IMR-90 (cell line): ENCODE measurements around the gene SVIP. TPM values are rescaled to one million over a fixed set of nuclear protein-coding genes. Genes with fewer than 3 reads are reported as not detected.

ENCODE experiments used
- ATAC-seq: fragments of 200-7000 bp; cut with Tn5 transposase; 2 replicates; pipeline ENCODE4 v1.9.1; 2020; ENCODE audit warnings: low read depth, mild to moderate bottlenecking, moderate library complexity
- BruUV-seq: library from RNA; stranded (reverse); fragments of 400-500 nt; replicated peaks from 2 replicates; lab custom pipeline; 2021; lab: Mats Ljungman, UMichigan
- CTCF ChIA-PET: fragments of 300-600 bp; formaldehyde crosslinking; extraction: SDS; loops from one replicate; lab custom pipeline; 2021; ENCODE audit warnings: antibody characterized with exemption; lab: Yijun Ruan, JAX
- POLR2A ChIA-PET: fragments of 300-600 bp; sonication (Branson Sonifier 250); formaldehyde crosslinking; loops from one replicate; lab custom pipeline; 2022; ENCODE audit warnings: antibody characterized with exemption; ENCODE audit not compliant: unreplicated experiment; lab: Charles Lee
- DNase-seq: peaks from one replicate; pipeline ENCODE4 v3.0.0; 2013
- H2AFZ ChIP-seq: replicated peaks from 2 replicates; pipeline ENCODE3; 2013; ENCODE audit warnings: low read length, mild to moderate bottlenecking; ENCODE audit not compliant: poor library complexity
- H2AK5ac ChIP-seq: 2 replicates; pipeline ENCODE4 v1.6.1; 2013; ENCODE audit warnings: low read depth, low read length, inconsistent platforms
- H2AK9ac ChIP-seq: replicated peaks from 2 replicates; pipeline ENCODE3; 2013; ENCODE audit warnings: mild to moderate bottlenecking, low read depth, low read length, moderate library complexity; ENCODE audit not compliant: poor library complexity
- H2BK120ac ChIP-seq: 2 replicates; pipeline ENCODE4 v1.6.1; 2013; ENCODE audit warnings: low read depth, low read length, inconsistent platforms
- H2BK15ac ChIP-seq: 3 replicates; pipeline ENCODE4 v1.6.1; 2013; ENCODE audit warnings: low read depth, low read length, inconsistent platforms
- H2BK20ac ChIP-seq: 2 replicates; pipeline ENCODE4 v1.6.1; 2013; ENCODE audit warnings: low read depth, mild to moderate bottlenecking, inconsistent platforms, low read length, moderate library complexity
- H2BK5ac ChIP-seq: 2 replicates; pipeline ENCODE4 v1.6.1; 2013; ENCODE audit warnings: mild to moderate bottlenecking, low read depth, low read length, inconsistent platforms; ENCODE audit not compliant: poor library complexity, severe bottlenecking
- H3K14ac ChIP-seq: replicated peaks from 2 replicates; pipeline ENCODE4 v1.6.1; 2013; ENCODE audit warnings: low read depth, low read length, inconsistent platforms
- H3K18ac ChIP-seq: 2 replicates; pipeline ENCODE4 v1.6.1; 2013; ENCODE audit warnings: low read depth, low read length, control low read depth
- H3K23ac ChIP-seq: 2 replicates; pipeline ENCODE4 v1.6.1; 2013; ENCODE audit warnings: low read depth, low read length, inconsistent platforms
- H3K27ac ChIP-seq: 2 replicates; pipeline ENCODE4 v1.5.1; 2013; ENCODE audit warnings: mild to moderate bottlenecking, control low read depth, low read length; ENCODE audit not compliant: insufficient read depth
- H3K27me3 ChIP-seq: 2 replicates; pipeline ENCODE4 v1.6.1; 2013; ENCODE audit warnings: low read length; ENCODE audit not compliant: control insufficient read depth, insufficient read depth
- H3K36me3 ChIP-seq: 2 replicates; pipeline ENCODE4 v1.6.1; 2013; ENCODE audit warnings: low read length, mixed read lengths; ENCODE audit not compliant: control insufficient read depth, insufficient read depth
- H3K4ac ChIP-seq: 2 replicates; pipeline ENCODE4 v1.6.1; 2013; ENCODE audit warnings: low read depth, low read length, inconsistent platforms
- H3K4me1 ChIP-seq: 2 replicates; pipeline ENCODE4 v1.6.1; 2013; ENCODE audit warnings: low read length, mixed read lengths; ENCODE audit not compliant: control insufficient read depth, insufficient read depth
- H3K4me2 ChIP-seq: 2 replicates; pipeline ENCODE4 v1.6.1; 2013; ENCODE audit warnings: low read depth, mild to moderate bottlenecking, control low read depth, low read length, moderate library complexity
- H3K4me3 ChIP-seq: 2 replicates; pipeline ENCODE4 v1.5.1; 2013; ENCODE audit warnings: low read depth, mild to moderate bottlenecking, control low read depth, low read length, moderate library complexity; ENCODE audit not compliant: insufficient read depth
- H3K56ac ChIP-seq: 2 replicates; pipeline ENCODE4 v1.6.1; 2013; ENCODE audit warnings: low read length, inconsistent platforms; ENCODE audit not compliant: insufficient read depth; ENCODE audit errors: extremely low read depth
- H3K79me1 ChIP-seq, 2 experiments: 2 replicates each; pipeline ENCODE4 v1.6.1; 2013; ENCODE audit warnings: low read length in 2 of 2, inconsistent platforms in 1 of 2, low read depth in 1 of 2
- H3K9ac ChIP-seq: 2 replicates; pipeline ENCODE4 v1.6.1; 2013; ENCODE audit warnings: low read depth, low read length, control low read depth
- H3K9me1 ChIP-seq: 2 replicates; pipeline ENCODE4 v1.6.1; 2013; ENCODE audit warnings: low read length, inconsistent platforms; ENCODE audit not compliant: insufficient read depth
- H3K9me3 ChIP-seq: 2 replicates; pipeline ENCODE4 v1.6.1; 2013; ENCODE audit warnings: low read length; ENCODE audit not compliant: control insufficient read depth, insufficient read depth
- H4K20me1 ChIP-seq: 2 replicates; pipeline ENCODE4 v1.6.1; 2013; ENCODE audit warnings: low read length, inconsistent platforms; ENCODE audit not compliant: insufficient read depth
- H4K5ac ChIP-seq: 2 replicates; pipeline ENCODE4 v1.6.1; 2013; ENCODE audit warnings: mild to moderate bottlenecking, low read depth, low read length, control low read depth
- H4K8ac ChIP-seq, 2 experiments: 2 replicates each; pipeline ENCODE4 v1.6.1; 2013; ENCODE audit warnings: low read depth in 2 of 2, low read length in 2 of 2, control low read depth in 1 of 2, inconsistent platforms in 1 of 2
- H4K91ac ChIP-seq: 2 replicates; pipeline ENCODE4 v1.6.1; 2013; ENCODE audit warnings: low read depth, low read length, inconsistent platforms; ENCODE audit not compliant: insufficient read depth
- CEBPB ChIP-seq: IDR thresholded peaks from 2 replicates; pipeline ENCODE4 v1.6.1; 2012; ENCODE audit warnings: low read depth, low read length, improper control_type of control experiment
- NFE2L2 ChIP-seq: fragments of 150-350 bp; IDR thresholded peaks from 2 replicates; pipeline ENCODE4 v1.6.1; 2016; ENCODE audit warnings: low read depth, mild to moderate bottlenecking, low read length
- POLR2A ChIP-seq: IDR thresholded peaks from 2 replicates; pipeline ENCODE4 v1.6.1; 2012; ENCODE audit warnings: mild to moderate bottlenecking, low read depth, low read length
- RFX5 ChIP-seq: IDR thresholded peaks from 2 replicates; pipeline ENCODE4 v1.8.0; 2012; ENCODE audit warnings: low read depth, mild to moderate bottlenecking, low read length, moderate library complexity
- WGBS, 2 experiments: methylation state at CpG; one replicate each; pipeline versions ENCODE4 v1.1.5 to v1.1.7; 2013; ENCODE audit warnings: missing lambda C conversion rate in 2 of 2; ENCODE audit not compliant: insufficient read length in 1 of 2; ENCODE audit errors: extremely low coverage in 2 of 2; 5-methylcytosine and 5-hydroxymethylcytosine counted together
- dilution Hi-C: fragments of 300-500 bp; cut with HindIII; formaldehyde crosslinking; loops from one replicate; pipeline ENCODE4 v1.14.3; 2018; ENCODE audit warnings: low sequenced_read_pairs; ENCODE audit not compliant: unreplicated experiment
- in situ Hi-C: fragments of 300-500 bp; cut with MboI; formaldehyde crosslinking; loops from 3 replicates; pipeline ENCODE4 v1.14.3; 2019; ENCODE audit warnings: low sequenced_read_pairs, inconsistent platforms, mixed read lengths
- intact Hi-C: fragments of 100-400 bp; cut with micrococcal nuclease; formaldehyde crosslinking; loops from 2 replicates; pipeline ENCODE4 v1.10.0; 2022
- polyA plus RNA-seq, 3 experiments: library from polyadenylated mRNA; depleted of rRNA; stranded (reverse); fragments of >200 nt; gene quantifications; 2 replicates each; pipeline ENCODE4 v1.2.3, GENCODE V29; 2012; ENCODE audit warnings: low replicate concordance in 1 of 3
- total RNA-seq: library from RNA; depleted of rRNA; stranded (reverse); fragments of >200 nt; gene quantifications from 2 replicates; pipeline ENCODE4 v1.2.3, GENCODE V29; 2012
- TF ChIP-seq, protein P1 (sequence below): fragments of 150-350 bp; IDR thresholded peaks from 2 replicates; pipeline ENCODE4 v1.6.1; 2016; ENCODE audit warnings: low read depth, mild to moderate bottlenecking, low read length, moderate library complexity, borderline replicate concordance
- TF ChIP-seq, protein P2 (sequence below): conservative IDR thresholded peaks from 2 replicates; pipeline ENCODE4 v1.5.1; 2012; ENCODE audit warnings: mild to moderate bottlenecking, low read depth, low read length, improper control_type of control experiment

The SVIP gene
- total and polyA plus RNA-seq, 2 of the 4 experiments (the other 2 are of a cell fraction) = 2.0 to 6.8 TPM

DNA sequence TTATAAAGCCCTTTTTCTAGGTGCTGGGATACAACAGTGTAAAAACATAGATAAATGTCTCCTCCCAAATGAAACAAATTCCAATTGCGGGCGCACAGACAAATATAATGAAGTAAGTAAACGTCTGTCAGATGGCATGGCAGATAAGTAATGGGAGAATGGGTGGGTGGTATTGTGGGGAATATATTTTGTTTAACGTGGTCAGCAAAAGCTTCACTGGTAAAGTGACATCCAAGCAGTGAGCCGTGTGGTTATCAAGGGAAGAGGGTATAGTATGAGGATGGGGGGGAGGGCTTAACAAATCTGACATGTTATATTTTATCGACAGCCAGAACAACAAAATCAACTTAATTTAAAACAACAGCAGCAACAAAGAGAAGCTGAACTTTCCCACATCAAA, 1.2 kb downstream of the SVIP start:
- dilution Hi-C loops (no loop called here), in situ Hi-C loops (no loop called here), intact Hi-C loops (loop anchor here (5.0 kb wide), 1 partner anchor 201 kb away; the partner anchor contains the start of gene FANCF)
- no peak overlapping the region for H2AK9ac ChIP-seq
- H3K9ac ChIP-seq = no peak overlapping the region
- no peak overlapping the region for H3K4ac ChIP-seq
- H3K9me3 ChIP-seq = no peaks in the 10 kb centered on the region
- peaks cover 3% of the 10 kb centered on the region; the same call in 1 of the 2 replicates for H3K36me3 ChIP-seq
- H3K79me1 ChIP-seq = peaks cover 0 to 4% of the 10 kb centered on the region in 2 experiments; a peak in 3 of 4 replicates
- no peaks in the 10 kb centered on the region for H3K4me1 ChIP-seq
- no peak overlapping the region for H4K91ac ChIP-seq
- no peak overlapping the region for H4K5ac ChIP-seq
- TF ChIP-seq NFE2L2 = no peak
- TF ChIP-seq, protein P1, sequence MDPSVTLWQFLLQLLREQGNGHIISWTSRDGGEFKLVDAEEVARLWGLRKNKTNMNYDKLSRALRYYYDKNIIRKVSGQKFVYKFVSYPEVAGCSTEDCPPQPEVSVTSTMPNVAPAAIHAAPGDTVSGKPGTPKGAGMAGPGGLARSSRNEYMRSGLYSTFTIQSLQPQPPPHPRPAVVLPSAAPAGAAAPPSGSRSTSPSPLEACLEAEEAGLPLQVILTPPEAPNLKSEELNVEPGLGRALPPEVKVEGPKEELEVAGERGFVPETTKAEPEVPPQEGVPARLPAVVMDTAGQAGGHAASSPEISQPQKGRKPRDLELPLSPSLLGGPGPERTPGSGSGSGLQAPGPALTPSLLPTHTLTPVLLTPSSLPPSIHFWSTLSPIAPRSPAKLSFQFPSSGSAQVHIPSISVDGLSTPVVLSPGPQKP = no peak
- TF ChIP-seq, protein P2, sequence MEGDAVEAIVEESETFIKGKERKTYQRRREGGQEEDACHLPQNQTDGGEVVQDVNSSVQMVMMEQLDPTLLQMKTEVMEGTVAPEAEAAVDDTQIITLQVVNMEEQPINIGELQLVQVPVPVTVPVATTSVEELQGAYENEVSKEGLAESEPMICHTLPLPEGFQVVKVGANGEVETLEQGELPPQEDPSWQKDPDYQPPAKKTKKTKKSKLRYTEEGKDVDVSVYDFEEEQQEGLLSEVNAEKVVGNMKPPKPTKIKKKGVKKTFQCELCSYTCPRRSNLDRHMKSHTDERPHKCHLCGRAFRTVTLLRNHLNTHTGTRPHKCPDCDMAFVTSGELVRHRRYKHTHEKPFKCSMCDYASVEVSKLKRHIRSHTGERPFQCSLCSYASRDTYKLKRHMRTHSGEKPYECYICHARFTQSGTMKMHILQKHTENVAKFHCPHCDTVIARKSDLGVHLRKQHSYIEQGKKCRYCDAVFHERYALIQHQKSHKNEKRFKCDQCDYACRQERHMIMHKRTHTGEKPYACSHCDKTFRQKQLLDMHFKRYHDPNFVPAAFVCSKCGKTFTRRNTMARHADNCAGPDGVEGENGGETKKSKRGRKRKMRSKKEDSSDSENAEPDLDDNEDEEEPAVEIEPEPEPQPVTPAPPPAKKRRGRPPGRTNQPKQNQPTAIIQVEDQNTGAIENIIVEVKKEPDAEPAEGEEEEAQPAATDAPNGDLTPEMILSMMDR = no peak
- no peak for TF ChIP-seq RFX5
- TF ChIP-seq POLR2A = no peak
- no peak for TF ChIP-seq CEBPB
- no CpG with 5 or more reads among the region's 6 CpGs for WGBS, 2 experiments
- no peak overlapping the region for H3K27ac ChIP-seq
- H3K4me3 ChIP-seq = no peak overlapping the region
- H2AFZ ChIP-seq = no peak overlapping the region
- DNase-seq (no peak), ATAC-seq (no peak)
- no peak overlapping the region for H2BK15ac ChIP-seq
- H2AK5ac ChIP-seq = no peak overlapping the region
- peak overlapping the region; percentile 71; the same call in 1 of the 2 replicates for H3K23ac ChIP-seq
- peak overlapping the region; percentile 11; the same call in 1 of the 2 replicates for H3K56ac ChIP-seq
- no peak overlapping the region for H3K14ac ChIP-seq
- H2BK120ac ChIP-seq = no peak overlapping the region
- H3K4me2 ChIP-seq = peak overlapping the region; percentile 27; the same call in 1 of the 2 replicates
- H3K27me3 ChIP-seq = no peaks in the 10 kb centered on the region
- no peaks in the 10 kb centered on the region for H4K20me1 ChIP-seq
- H2BK20ac ChIP-seq = no peak overlapping the region
- CTCF ChIA-PET = interaction anchor here (0.6 kb wide), 1 partner anchor 527 kb away, joined by 3 read pairs; no protein-coding TSS in a partner anchor
- BruUV-seq = TSS peak; percentile 68
- 0 out of 2 replicates have a peak, but pooled peaks cover 3% of the 10 kb centered on the region for H3K9me1 ChIP-seq
- POLR2A ChIA-PET = no interaction called here
- no peak overlapping the region for H2BK5ac ChIP-seq
- H4K8ac ChIP-seq = no peak overlapping the region
- no peak overlapping the region for H3K18ac ChIP-seq
